ENCODE data around the gene ATG5.

GRCh38 chr6:106159531-106159940 is 166.0 kb downstream of the ATG5 start:
- TF ChIP-seq EZH2 (IDR thresholded peaks at IDR 0.05; ENCODE audit: borderline replicate concordance, insufficient read depth, low read length, poor library complexity, severe bottlenecking) (no peak), REST (IDR thresholded peaks at IDR 0.05; ENCODE audit: borderline replicate concordance) (no peak)

Measured in neural cell (in vitro differentiated cells).